Lower leg skin (tissue), 4 donors: ENCODE measurements around the gene ATF7. TPM values are rescaled to one million over a fixed set of nuclear protein-coding genes. Genes with fewer than 3 reads are reported as not detected.
"Not testable (repeated sequence)": the region's sequence is repeated elsewhere in the genome, so short reads cannot be mapped to it uniquely, and the experiment has no call there.

Experiments
- DNase-seq, 2 donors: peaks; one replicate each; pipeline ENCODE4 v3.0.0-alpha.2; 2019; ENCODE audit warnings: low spot score in 2 of 2
- H3K4me3 ChIP-seq: fragments of 200-600 bp; sonication (generic); 2 replicates; pipeline ENCODE4 v1.5.1; 2017; ENCODE audit warnings: mild to moderate bottlenecking, low read depth; ENCODE audit not compliant: poor library complexity, severe bottlenecking
- POLR2A ChIP-seq, 2 donors: fragments of 450-650 bp; IDR thresholded peaks; one replicate each; pipeline ENCODE4 v1.6.1; 2016 to 2017; ENCODE audit warnings: antibody characterized with exemption in 2 of 2, mild to moderate bottlenecking in 1 of 2, moderate library complexity in 1 of 2
- WGBS, 2 donors: methylation state at CpG; one replicate each; pipeline ENCODE4 v1.1.5; 2018; 5-methylcytosine and 5-hydroxymethylcytosine counted together
- intact Hi-C: fragments of 100-400 bp; cut with DNase I; formaldehyde crosslinking; loops from one replicate; pipeline ENCODE4 v1.15.0; 2023; ENCODE audit warnings: low total_unique reads
- total RNA-seq, 4 donors: library from RNA; depleted of rRNA; stranded (reverse); fragments of >200 nt; gene quantifications; one replicate each; pipeline ENCODE4 v1.1.0, GENCODE V29; 2016
- TF ChIP-seq, protein P1 (sequence below), 3 donors: fragments of 450-650 bp; IDR thresholded peaks; one replicate each; pipeline ENCODE4 v1.5.1; 2016; ENCODE audit warnings: antibody characterized with exemption in 3 of 3, mild to moderate bottlenecking in 3 of 3, moderate library complexity in 2 of 3

Gene ATF7
- total RNA-seq, 4 donors from 2014 or later, result 25.1 to 34.4 (median 29.0) TPM

GRCh38 chr12:53611304-53611703 is 14.9 kb downstream of the ATF7 start:
- H3K4me3 ChIP-seq, result no peak overlapping the region
- intact Hi-C loops, result no loop called here
- WGBS, 2 donors, result 93 to 95% methylated on average over 8 of the region's 8 CpGs
- DNase-seq, result no peak
- TF ChIP-seq POLR2A (IDR thresholded peaks at IDR 0.05), result no peak
- TF ChIP-seq, protein P1, sequence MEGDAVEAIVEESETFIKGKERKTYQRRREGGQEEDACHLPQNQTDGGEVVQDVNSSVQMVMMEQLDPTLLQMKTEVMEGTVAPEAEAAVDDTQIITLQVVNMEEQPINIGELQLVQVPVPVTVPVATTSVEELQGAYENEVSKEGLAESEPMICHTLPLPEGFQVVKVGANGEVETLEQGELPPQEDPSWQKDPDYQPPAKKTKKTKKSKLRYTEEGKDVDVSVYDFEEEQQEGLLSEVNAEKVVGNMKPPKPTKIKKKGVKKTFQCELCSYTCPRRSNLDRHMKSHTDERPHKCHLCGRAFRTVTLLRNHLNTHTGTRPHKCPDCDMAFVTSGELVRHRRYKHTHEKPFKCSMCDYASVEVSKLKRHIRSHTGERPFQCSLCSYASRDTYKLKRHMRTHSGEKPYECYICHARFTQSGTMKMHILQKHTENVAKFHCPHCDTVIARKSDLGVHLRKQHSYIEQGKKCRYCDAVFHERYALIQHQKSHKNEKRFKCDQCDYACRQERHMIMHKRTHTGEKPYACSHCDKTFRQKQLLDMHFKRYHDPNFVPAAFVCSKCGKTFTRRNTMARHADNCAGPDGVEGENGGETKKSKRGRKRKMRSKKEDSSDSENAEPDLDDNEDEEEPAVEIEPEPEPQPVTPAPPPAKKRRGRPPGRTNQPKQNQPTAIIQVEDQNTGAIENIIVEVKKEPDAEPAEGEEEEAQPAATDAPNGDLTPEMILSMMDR (IDR thresholded peaks at IDR 0.05), result no peak

DNA sequence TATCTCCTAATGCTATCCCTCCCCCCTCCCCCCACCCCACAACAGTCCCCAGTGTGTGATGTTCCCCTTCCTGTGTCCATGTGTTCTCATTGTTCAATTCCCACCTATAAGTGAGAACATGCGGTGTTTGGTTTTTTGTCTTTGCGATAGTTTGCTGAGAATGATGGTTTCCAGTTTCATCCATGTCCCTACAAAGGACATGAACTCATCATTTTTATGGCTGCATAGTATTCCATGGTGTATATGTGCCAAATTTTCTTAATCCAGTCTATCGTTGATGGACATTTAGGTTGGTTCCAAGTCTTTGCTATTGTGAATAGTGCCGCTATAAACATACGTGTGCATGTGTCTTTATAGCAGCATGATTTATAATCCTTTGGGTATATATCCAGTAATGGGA is 19.5 kb downstream of the ATF7 start:
- H3K4me3 ChIP-seq, DNase-seq, intact Hi-C loops: not testable (repeated sequence)
- WGBS, 2 donors, result 99% methylated on average over 5 of the region's 5 CpGs

GRCh38 chr12:53604581-53604980 is 21.6 kb downstream of the ATF7 start:
- TF ChIP-seq, protein P1 (IDR thresholded peaks at IDR 0.05), result no peak
- TF ChIP-seq POLR2A (IDR thresholded peaks at IDR 0.05), result no peak
- no peak for DNase-seq
- no peak overlapping the region for H3K4me3 ChIP-seq
- intact Hi-C loops, result no loop called here

GRCh38 chr12:53603804-53604203 is 22.4 kb downstream of the ATF7 start:
- intact Hi-C loops, result no loop called here
- TF ChIP-seq, protein P1 (IDR thresholded peaks at IDR 0.05), result no peak
- TF ChIP-seq POLR2A (IDR thresholded peaks at IDR 0.05), result no peak

DNA sequence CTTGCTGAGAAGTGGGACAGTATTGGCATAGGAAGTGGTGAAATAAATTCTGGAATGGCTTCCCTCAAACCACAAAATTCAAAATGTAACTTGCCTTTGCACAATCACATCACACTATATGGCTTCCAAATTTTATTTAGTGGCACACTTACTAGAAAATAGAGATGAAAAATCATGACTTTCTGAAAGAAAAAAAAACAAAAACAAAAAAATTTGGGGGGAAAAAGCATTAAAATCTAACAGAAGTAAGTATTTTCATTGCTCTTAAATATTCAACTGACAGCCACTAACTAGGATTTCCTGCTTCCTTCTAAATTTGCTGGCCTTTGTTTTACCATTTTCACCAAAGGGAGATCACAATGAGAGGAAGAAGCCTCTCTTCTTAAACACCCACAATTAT is 23.0 kb downstream of the ATF7 start:
- intact Hi-C loops, result no loop called here
- TF ChIP-seq, protein P1 (IDR thresholded peaks at IDR 0.05), result no peak
- no peak for TF ChIP-seq POLR2A (IDR thresholded peaks at IDR 0.05)
- no peak for DNase-seq
- no peak overlapping the region for H3K4me3 ChIP-seq

More at GRCh38 chr12:53603804-53604203, 22.4 kb downstream of the ATF7 start:
- no peak for DNase-seq
- no peak overlapping the region for H3K4me3 ChIP-seq

DNA sequence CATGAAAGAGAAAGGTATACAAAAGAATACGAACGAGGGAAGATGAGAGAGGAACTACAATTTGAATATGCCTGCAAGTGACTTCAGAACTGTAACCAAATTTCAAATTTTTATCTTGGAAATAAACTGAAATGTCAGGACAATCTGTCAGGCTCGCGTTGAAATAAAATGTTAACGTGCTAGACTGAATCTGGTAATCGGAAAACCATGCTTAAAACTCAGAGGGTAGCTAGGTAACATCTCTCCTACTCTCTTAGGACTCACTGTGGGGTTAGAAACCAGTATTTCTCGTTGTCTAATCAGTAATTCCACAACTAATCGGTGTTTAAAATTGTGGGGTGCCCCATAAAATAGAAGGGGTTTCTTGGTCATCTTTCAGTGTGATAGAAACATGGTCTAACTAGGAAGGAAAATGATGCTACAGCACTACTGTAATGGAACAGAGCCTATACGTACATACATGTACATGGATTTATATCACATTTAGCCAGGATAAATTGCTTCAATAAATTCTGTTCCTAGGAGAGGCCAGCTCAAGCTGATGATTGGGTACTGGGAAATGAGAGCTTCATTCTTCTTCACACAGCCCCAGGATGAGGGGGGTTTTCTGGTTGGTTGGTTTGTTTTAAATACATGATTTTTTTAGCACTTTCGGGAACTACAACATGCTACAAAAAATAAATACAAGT is 23.9 kb downstream of the ATF7 start:
- intact Hi-C loops, result no loop called here
- no peak for TF ChIP-seq POLR2A (IDR thresholded peaks at IDR 0.05)
- no peak overlapping the region for H3K4me3 ChIP-seq
- DNase-seq, result no peak
- WGBS, 2 donors, result 60 to 63% methylated on average over 10 of the region's 10 CpGs

DNA sequence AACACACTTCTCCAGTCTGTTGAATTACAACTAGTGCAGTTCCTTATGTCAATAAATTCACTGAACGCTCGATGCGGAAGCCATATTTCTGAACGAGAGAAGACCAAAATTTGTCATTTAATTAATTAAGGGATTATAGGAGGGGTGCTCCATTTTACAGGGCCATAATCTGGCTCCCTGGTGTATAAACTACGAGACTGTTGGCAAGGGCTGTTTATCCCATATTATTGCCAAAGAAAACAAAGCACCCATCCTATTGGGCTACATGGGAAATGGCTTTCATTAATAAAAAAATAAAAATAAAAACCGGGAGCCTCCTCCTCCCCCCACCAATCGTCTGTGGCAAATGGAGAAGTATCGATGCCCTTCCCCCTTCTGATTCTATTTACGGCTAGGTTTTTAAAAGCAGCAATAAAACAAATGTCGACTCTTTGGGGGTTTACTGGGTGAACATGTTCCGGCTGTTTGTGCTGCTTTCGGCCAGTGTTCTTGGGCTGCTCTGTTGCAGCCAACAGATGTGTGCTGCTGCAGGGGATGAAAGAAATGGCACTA is 24.8 kb downstream of the ATF7 start:
- DNase-seq, result no peak
- no peak overlapping the region for H3K4me3 ChIP-seq
- 34 to 45% methylated on average over 12 of the region's 12 CpGs for WGBS, 2 donors
- intact Hi-C loops, result no loop called here
- no peak for TF ChIP-seq POLR2A (IDR thresholded peaks at IDR 0.05)
- TF ChIP-seq, protein P1 (IDR thresholded peaks at IDR 0.05), result no peak
